ENCODE data around the gene NUCB2. TPM values are rescaled to one million over a fixed set of nuclear protein-coding genes. Genes with fewer than 3 reads are reported as not detected.

NUCB2 gene
- total RNA-seq, 1 donor from 2014 or later: 52.8 TPM

- H3K36me3 Mint-ChIP-seq (ENCODE audit: insufficient read depth): peaks cover 5% of the 10 kb centered on the region
- DNase-seq (ENCODE audit: low spot score, unreplicated experiment): no peak
- peaks cover 3% of the 10 kb centered on the region for H3K4me1 Mint-ChIP-seq (ENCODE audit: low read depth)
- no peaks in the 10 kb centered on the region for H3K9me3 Mint-ChIP-seq (ENCODE audit: low read depth)
- TF ChIP-seq CTCF (IDR thresholded peaks at IDR 0.05; ENCODE audit: unreplicated experiment): no peak
- H3K27me3 Mint-ChIP-seq: no peaks in the 10 kb centered on the region
- no peak overlapping the region for H3K4me3 Mint-ChIP-seq (ENCODE audit: low read depth)
- no peak overlapping the region for H3K27ac Mint-ChIP-seq
These were observed 17.5 kb downstream of the NUCB2 start for GRCh38 chr11:17294033-17294432.

- TF ChIP-seq CTCF (IDR thresholded peaks at IDR 0.05; ENCODE audit: unreplicated experiment): no peak
- H3K27ac Mint-ChIP-seq: no peak overlapping the region
These were observed 20.5 kb downstream of the NUCB2 start for GRCh38 chr11:17296852-17297559.

GRCh38 chr11:17298302-17298701, 21.8 kb downstream of the NUCB2 start:
- DNase-seq (ENCODE audit: low spot score, unreplicated experiment): no peak
- Mint-ChIP-seq H3K4me1 (ENCODE audit: low read depth) (peaks cover 2% of the 10 kb centered on the region), H3K4me3 (ENCODE audit: low read depth) (no peak overlapping the region), H3K36me3 (ENCODE audit: insufficient read depth) (peaks cover 10% of the 10 kb centered on the region), H3K27me3 (no peaks in the 10 kb centered on the region), H3K27ac (no peak overlapping the region), H3K9me3 (ENCODE audit: low read depth) (no peaks in the 10 kb centered on the region)
- TF ChIP-seq CTCF (IDR thresholded peaks at IDR 0.05; ENCODE audit: unreplicated experiment): no peak

More at GRCh38 chr11:17296852-17297559, 20.5 kb downstream of the NUCB2 start:
- no peak overlapping the region for H3K4me3 Mint-ChIP-seq (ENCODE audit: low read depth)
- H3K9me3 Mint-ChIP-seq (ENCODE audit: low read depth): no peaks in the 10 kb centered on the region
- H3K27me3 Mint-ChIP-seq: no peaks in the 10 kb centered on the region
- H3K4me1 Mint-ChIP-seq (ENCODE audit: low read depth): peaks cover 3% of the 10 kb centered on the region
- DNase-seq (ENCODE audit: low spot score, unreplicated experiment): no peak
- peaks cover 7% of the 10 kb centered on the region for H3K36me3 Mint-ChIP-seq (ENCODE audit: insufficient read depth)

- no peak for DNase-seq (ENCODE audit: low spot score, unreplicated experiment)
- Mint-ChIP-seq H3K27ac (no peak overlapping the region), H3K4me3 (ENCODE audit: low read depth) (no peak overlapping the region), H3K27me3 (no peaks in the 10 kb centered on the region), H3K36me3 (ENCODE audit: insufficient read depth) (peaks cover 11% of the 10 kb centered on the region), H3K4me1 (ENCODE audit: low read depth) (no peaks in the 10 kb centered on the region), H3K9me3 (ENCODE audit: low read depth) (no peaks in the 10 kb centered on the region)
- TF ChIP-seq CTCF (IDR thresholded peaks at IDR 0.05; ENCODE audit: unreplicated experiment): no peak
These were observed 23.8 kb downstream of the NUCB2 start for GRCh38 chr11:17300372-17300771.

GRCh38 chr11:17313349-17314231, 37.1 kb downstream of the NUCB2 start:
- no peak overlapping the region for H3K4me3 Mint-ChIP-seq (ENCODE audit: low read depth)
- no peaks in the 10 kb centered on the region for H3K4me1 Mint-ChIP-seq (ENCODE audit: low read depth)
- H3K36me3 Mint-ChIP-seq (ENCODE audit: insufficient read depth): peaks cover 7% of the 10 kb centered on the region
- H3K27ac Mint-ChIP-seq: no peak overlapping the region
- H3K9me3 Mint-ChIP-seq (ENCODE audit: low read depth): no peaks in the 10 kb centered on the region
- no peaks in the 10 kb centered on the region for H3K27me3 Mint-ChIP-seq
- TF ChIP-seq CTCF (IDR thresholded peaks at IDR 0.05; ENCODE audit: unreplicated experiment): no peak
- no peak for DNase-seq (ENCODE audit: low spot score, unreplicated experiment)
